ENCODE results near the gene RWDD3. TPM values are rescaled to one million over a fixed set of nuclear protein-coding genes. Genes with fewer than 3 reads are reported as not detected.

RWDD3 gene
- total RNA-seq, 1 donor from 2014 or later = 11.8 TPM

- Histone ChIP-seq H3K4me1 (no peaks in the 10 kb centered on the region), H3K4me3 (no peak overlapping the region), H3K27me3 (ENCODE audit: low read depth) (no peaks in the 10 kb centered on the region), H3K36me3 (no peaks in the 10 kb centered on the region), H3K27ac (no peak overlapping the region), H3K9me3 (no peaks in the 10 kb centered on the region)
- no peak for TF ChIP-seq CTCF (IDR thresholded peaks at IDR 0.05)
- ATAC-seq (no peak), DNase-seq (no peak)
- intact Hi-C loops (cut with DNase I) = no loop called here
Measured at GRCh38 chr1:95281781-95282517, 47.9 kb downstream of the RWDD3 start.

DNA sequence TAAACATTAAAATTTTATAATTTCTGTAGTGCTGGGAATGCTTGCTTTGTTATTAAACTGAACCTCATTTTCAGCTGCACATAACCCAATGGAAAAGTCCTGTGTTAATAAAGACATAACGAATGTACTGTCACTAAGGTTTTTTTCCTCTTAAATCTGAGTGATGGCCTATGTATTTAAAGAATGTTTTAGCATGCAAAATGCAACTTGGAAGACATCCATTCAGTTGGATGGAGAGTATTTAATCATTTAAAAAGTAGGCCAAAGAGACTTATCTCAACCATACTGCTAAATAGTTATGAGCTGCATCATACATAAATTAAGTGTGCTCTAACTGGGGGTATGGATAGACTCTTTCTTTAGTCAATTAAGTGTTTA, 48.5 kb downstream of the RWDD3 start:
- no peak for TF ChIP-seq CTCF (IDR thresholded peaks at IDR 0.05)
- Histone ChIP-seq H3K27ac (no peak overlapping the region), H3K9me3 (no peaks in the 10 kb centered on the region), H3K27me3 (ENCODE audit: low read depth) (no peaks in the 10 kb centered on the region), H3K4me1 (no peaks in the 10 kb centered on the region), H3K4me3 (no peak overlapping the region), H3K36me3 (no peaks in the 10 kb centered on the region)
- ATAC-seq (no peak), DNase-seq (no peak)
- intact Hi-C loops (cut with DNase I) = no loop called here

DNA sequence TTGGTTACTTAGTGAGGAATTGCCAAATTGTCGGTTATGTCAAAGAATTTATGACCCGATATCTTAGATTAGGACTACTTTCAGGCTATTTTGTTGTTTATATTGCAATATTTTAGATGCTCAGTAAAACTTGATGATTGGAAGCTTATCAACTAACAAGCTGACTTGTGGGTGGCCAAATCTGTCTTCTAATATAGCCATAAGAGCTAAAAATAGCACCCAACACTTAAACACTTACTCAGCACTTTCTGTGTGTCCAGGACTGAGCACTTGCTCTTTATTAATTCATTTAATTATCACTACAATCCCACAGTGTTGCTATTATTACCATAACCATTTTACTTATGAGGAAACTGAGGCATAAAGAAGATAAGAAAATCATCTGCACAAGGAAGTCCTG, 50.4 kb downstream of the RWDD3 start:
- no peak for TF ChIP-seq CTCF (IDR thresholded peaks at IDR 0.05)
- Histone ChIP-seq H3K4me1 (no peaks in the 10 kb centered on the region), H3K4me3 (no peak overlapping the region), H3K36me3 (no peaks in the 10 kb centered on the region), H3K27ac (no peak overlapping the region), H3K9me3 (no peaks in the 10 kb centered on the region), H3K27me3 (ENCODE audit: low read depth) (no peaks in the 10 kb centered on the region)
- DNase-seq (no peak), ATAC-seq (no peak)
- intact Hi-C loops (cut with DNase I) = no loop called here

- Histone ChIP-seq H3K4me3 (no peak overlapping the region), H3K36me3 (no peaks in the 10 kb centered on the region), H3K27me3 (ENCODE audit: low read depth) (no peaks in the 10 kb centered on the region), H3K9me3 (no peaks in the 10 kb centered on the region), H3K4me1 (no peaks in the 10 kb centered on the region), H3K27ac (no peak overlapping the region)
- intact Hi-C loops (cut with DNase I) = no loop called here
- no peak for DNase-seq
- TF ChIP-seq CTCF (IDR thresholded peaks at IDR 0.05) = no peak
- ATAC-seq = no peak
Measured at GRCh38 chr1:95286479-95286878, 52.5 kb downstream of the RWDD3 start.

- Histone ChIP-seq H3K9me3 (no peaks in the 10 kb centered on the region), H3K36me3 (no peaks in the 10 kb centered on the region), H3K4me3 (no peak overlapping the region), H3K27ac (no peak overlapping the region), H3K27me3 (ENCODE audit: low read depth) (no peaks in the 10 kb centered on the region), H3K4me1 (no peaks in the 10 kb centered on the region)
- no peak for DNase-seq
- no peak for ATAC-seq
- TF ChIP-seq CTCF (IDR thresholded peaks at IDR 0.05) = no peak
- intact Hi-C loops (cut with DNase I) = no loop called here
Measured at GRCh38 chr1:95287081-95287480, 53.1 kb downstream of the RWDD3 start.
